ENCODE measurements around the gene IGF2.

IGF2 gene

GRCh38 chr11:2144544-2145248, 5.5 kb upstream of the IGF2 start:
- Histone ChIP-seq H3K9me3 (replicated peaks in 1 of 2; ENCODE audit: control insufficient read depth in 2 of 2, insufficient read depth in 1 of 2, low read depth in 1 of 2, low read length in 2 of 2) (no peaks in the 10 kb centered on the region), H2AFZ (ENCODE audit: low read length) (no peak overlapping the region), H4K8ac (ENCODE audit: low read depth, low read length) (no peak overlapping the region), H2AK5ac (ENCODE audit: low read depth, low read length) (peak overlapping the region; percentile 76), H3K23ac (ENCODE audit: low read depth, low read length, poor library complexity) (no peak overlapping the region), H4K91ac (ENCODE audit: low read depth, low read length, poor library complexity) (no peak overlapping the region), H3K14ac (ENCODE audit: low read length) (peak overlapping the region; percentile 85), H2BK5ac (ENCODE audit: low read length) (peak overlapping the region; percentile 31), H3K27me3 (ENCODE audit: control insufficient read depth in 3 of 3, insufficient read depth in 3 of 3, low read depth in 1 of 3, low read length in 3 of 3) (peaks cover 56 to 98% (median 88%) of the 10 kb centered on the region in 3 experiments), H3K27ac (replicated peaks; ENCODE audit: low read length) (no peak overlapping the region), H3K79me1 (ENCODE audit: low read depth, low read length) (peaks cover 2% of the 10 kb centered on the region), H2BK120ac (ENCODE audit: low read depth, low read length) (peak overlapping the region; percentile 36), H2BK15ac (ENCODE audit: low read length) (no peak overlapping the region), H2BK12ac (ENCODE audit: low read length) (no peak overlapping the region), H3K4me2 (ENCODE audit: insufficient read depth, low read length, poor library complexity, severe bottlenecking) (no peak overlapping the region), H3K4me1 (ENCODE audit: control insufficient read depth in 2 of 2, insufficient read depth in 1 of 2, low read depth in 1 of 2, low read length in 2 of 2) (peaks cover 8 to 18% of the 10 kb centered on the region in 2 donors), H3K4ac (ENCODE audit: low read length) (no peak overlapping the region), H3K9ac (ENCODE audit: low read depth, low read length, poor library complexity) (no peak overlapping the region), H3K36me3 (replicated peaks in 1 of 2; ENCODE audit: control insufficient read depth in 2 of 2, insufficient read depth in 2 of 2, low read length in 2 of 2) (no peaks in the 10 kb centered on the region), H3K18ac (ENCODE audit: low read length) (peak overlapping the region; percentile 21), H3K4me3 (ENCODE audit: low read length in 2 of 2) (no peak overlapping the region)
- no peak for DNase-seq (ENCODE audit: low spot score)
- no CpG with 5 or more reads among the region's 18 CpGs for WGBS, 2 donors (ENCODE audit: extremely low coverage in 2 of 2, insufficient read length in 2 of 2, insufficient replicate concordance in 1 of 2)

- Histone ChIP-seq H3K23ac (ENCODE audit: low read depth, low read length, poor library complexity) (no peak overlapping the region), H2BK5ac (ENCODE audit: low read length) (no peak overlapping the region), H3K79me1 (ENCODE audit: low read depth, low read length) (peaks cover 2% of the 10 kb centered on the region), H3K4me2 (ENCODE audit: insufficient read depth, low read length, poor library complexity, severe bottlenecking) (no peak overlapping the region), H3K27ac (replicated peaks; ENCODE audit: low read length) (no peak overlapping the region), H2BK15ac (ENCODE audit: low read length) (no peak overlapping the region), H3K27me3 (ENCODE audit: control insufficient read depth in 3 of 3, insufficient read depth in 3 of 3, low read depth in 1 of 3, low read length in 3 of 3) (peaks cover 58 to 94% (median 92%) of the 10 kb centered on the region in 3 experiments), H2AK5ac (ENCODE audit: low read depth, low read length) (peak overlapping the region; percentile 46), H3K9me3 (replicated peaks in 1 of 2; ENCODE audit: control insufficient read depth in 2 of 2, insufficient read depth in 1 of 2, low read depth in 1 of 2, low read length in 2 of 2) (no peaks in the 10 kb centered on the region), H3K18ac (ENCODE audit: low read length) (peak overlapping the region; percentile 71), H2BK120ac (ENCODE audit: low read depth, low read length) (no peak overlapping the region), H2AFZ (ENCODE audit: low read length) (no peak overlapping the region), H4K91ac (ENCODE audit: low read depth, low read length, poor library complexity) (no peak overlapping the region), H3K14ac (ENCODE audit: low read length) (peak overlapping the region; percentile 21), H3K4me1 (ENCODE audit: control insufficient read depth in 2 of 2, insufficient read depth in 1 of 2, low read depth in 1 of 2, low read length in 2 of 2) (peaks cover 8 to 12% of the 10 kb centered on the region in 2 donors), H3K36me3 (replicated peaks in 1 of 2; ENCODE audit: control insufficient read depth in 2 of 2, insufficient read depth in 2 of 2, low read length in 2 of 2) (no peaks in the 10 kb centered on the region), H3K9ac (ENCODE audit: low read depth, low read length, poor library complexity) (no peak overlapping the region), H2BK12ac (ENCODE audit: low read length) (no peak overlapping the region), H3K4me3 (ENCODE audit: low read length in 2 of 2) (no peak overlapping the region), H4K8ac (ENCODE audit: low read depth, low read length) (no peak overlapping the region), H3K4ac (ENCODE audit: low read length) (no peak overlapping the region)
- WGBS, 2 donors (ENCODE audit: extremely low coverage in 2 of 2, insufficient read length in 2 of 2, insufficient replicate concordance in 1 of 2) = no CpG with 5 or more reads among the region's 72 CpGs
- DNase-seq (ENCODE audit: low spot score) = no peak
These were observed 4.8 kb upstream of the IGF2 start for GRCh38 chr11:2143799-2144543.

DNA sequence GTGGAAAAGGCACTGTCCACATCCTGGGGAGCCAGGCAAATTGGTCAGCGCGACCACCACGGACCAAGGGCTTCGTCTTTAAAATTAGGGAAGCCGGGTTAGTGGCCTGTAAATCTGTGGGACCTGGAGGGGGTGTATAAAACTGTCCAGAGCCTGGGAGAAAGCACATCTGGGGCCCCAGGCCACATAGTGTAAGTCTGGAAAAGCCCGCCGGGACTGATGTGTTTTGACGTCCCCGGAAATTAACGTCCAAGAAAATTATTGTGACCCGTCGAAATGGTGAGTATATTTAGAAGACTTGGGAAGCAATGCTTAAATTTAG, 4.2 kb upstream of the IGF2 start:
- H2BK120ac ChIP-seq (ENCODE audit: low read depth, low read length) = no peak overlapping the region
- no CpG with 5 or more reads among the region's 12 CpGs for WGBS, 2 donors (ENCODE audit: extremely low coverage in 2 of 2, insufficient read length in 2 of 2, insufficient replicate concordance in 1 of 2)
- no peak overlapping the region for H2BK5ac ChIP-seq (ENCODE audit: low read length)
- peaks cover 2% of the 10 kb centered on the region for H3K79me1 ChIP-seq (ENCODE audit: low read depth, low read length)
- no peak overlapping the region for H4K8ac ChIP-seq (ENCODE audit: low read depth, low read length)
- H2AK5ac ChIP-seq (ENCODE audit: low read depth, low read length) = no peak overlapping the region
- no peak overlapping the region for H3K4me2 ChIP-seq (ENCODE audit: insufficient read depth, low read length, poor library complexity, severe bottlenecking)
- no peak overlapping the region for H3K27ac ChIP-seq (replicated peaks; ENCODE audit: low read length)
- no peak overlapping the region for H3K14ac ChIP-seq (ENCODE audit: low read length)
- H3K23ac ChIP-seq (ENCODE audit: low read depth, low read length, poor library complexity) = no peak overlapping the region
- no peak overlapping the region for H3K4ac ChIP-seq (ENCODE audit: low read length)
- peaks cover 60 to 98% (median 90%) of the 10 kb centered on the region in 3 experiments for H3K27me3 ChIP-seq (ENCODE audit: control insufficient read depth in 3 of 3, insufficient read depth in 3 of 3, low read depth in 1 of 3, low read length in 3 of 3)
- H2BK15ac ChIP-seq (ENCODE audit: low read length) = no peak overlapping the region
- H3K4me3 ChIP-seq (ENCODE audit: low read length in 2 of 2) = no peak overlapping the region
- no peak overlapping the region for H4K91ac ChIP-seq (ENCODE audit: low read depth, low read length, poor library complexity)
- peaks cover 7 to 9% of the 10 kb centered on the region in 2 donors for H3K4me1 ChIP-seq (ENCODE audit: control insufficient read depth in 2 of 2, insufficient read depth in 1 of 2, low read depth in 1 of 2, low read length in 2 of 2)
- no peak overlapping the region for H3K9ac ChIP-seq (ENCODE audit: low read depth, low read length, poor library complexity)
- no peak overlapping the region for H2BK12ac ChIP-seq (ENCODE audit: low read length)
- H3K36me3 ChIP-seq (replicated peaks in 1 of 2; ENCODE audit: control insufficient read depth in 2 of 2, insufficient read depth in 2 of 2, low read length in 2 of 2) = no peaks in the 10 kb centered on the region
- H2AFZ ChIP-seq (ENCODE audit: low read length) = no peak overlapping the region
- no peak for DNase-seq (ENCODE audit: low spot score)
- H3K9me3 ChIP-seq (replicated peaks in 1 of 2; ENCODE audit: control insufficient read depth in 2 of 2, insufficient read depth in 1 of 2, low read depth in 1 of 2, low read length in 2 of 2) = no peaks in the 10 kb centered on the region
- H3K18ac ChIP-seq (ENCODE audit: low read length) = no peak overlapping the region

DNA sequence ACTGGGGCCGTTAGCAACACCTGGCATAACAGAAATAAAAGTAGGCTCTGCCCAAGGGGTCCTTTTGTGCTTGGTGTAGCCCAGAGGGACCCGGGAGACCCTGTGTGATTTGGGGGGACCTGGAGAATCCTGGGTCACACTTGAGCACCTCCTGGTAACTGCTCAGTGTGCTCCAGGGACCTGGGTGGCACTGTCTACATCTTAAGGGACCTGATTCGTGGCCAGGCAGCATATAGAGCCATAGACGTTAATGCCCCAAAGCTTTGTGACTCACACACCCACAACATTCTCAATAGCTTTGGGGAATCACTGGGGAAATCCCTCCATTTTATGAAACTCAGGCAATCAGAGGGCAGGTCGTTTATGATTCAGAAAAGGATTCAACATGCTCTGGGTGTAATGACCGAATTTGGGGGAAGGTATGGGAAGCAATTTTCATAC, 3.6 kb upstream of the IGF2 start:
- Histone ChIP-seq H3K36me3 (replicated peaks in 1 of 2; ENCODE audit: control insufficient read depth in 2 of 2, insufficient read depth in 2 of 2, low read length in 2 of 2) (no peaks in the 10 kb centered on the region), H3K27me3 (ENCODE audit: control insufficient read depth in 3 of 3, insufficient read depth in 3 of 3, low read depth in 1 of 3, low read length in 3 of 3) (peaks cover 60 to 98% (median 88%) of the 10 kb centered on the region in 3 experiments), H3K9ac (ENCODE audit: low read depth, low read length, poor library complexity) (no peak overlapping the region), H4K8ac (ENCODE audit: low read depth, low read length) (no peak overlapping the region), H3K4me1 (ENCODE audit: control insufficient read depth in 2 of 2, insufficient read depth in 1 of 2, low read depth in 1 of 2, low read length in 2 of 2) (peaks cover 2 to 3% of the 10 kb centered on the region in 2 donors), H4K91ac (ENCODE audit: low read depth, low read length, poor library complexity) (no peak overlapping the region), H3K23ac (ENCODE audit: low read depth, low read length, poor library complexity) (no peak overlapping the region), H2AK5ac (ENCODE audit: low read depth, low read length) (no peak overlapping the region), H3K4ac (ENCODE audit: low read length) (no peak overlapping the region), H2BK5ac (ENCODE audit: low read length) (no peak overlapping the region), H2AFZ (ENCODE audit: low read length) (no peak overlapping the region), H2BK120ac (ENCODE audit: low read depth, low read length) (no peak overlapping the region), H2BK15ac (ENCODE audit: low read length) (no peak overlapping the region), H2BK12ac (ENCODE audit: low read length) (no peak overlapping the region), H3K4me2 (ENCODE audit: insufficient read depth, low read length, poor library complexity, severe bottlenecking) (no peak overlapping the region), H3K4me3 (ENCODE audit: low read length in 2 of 2) (no peak overlapping the region), H3K27ac (replicated peaks; ENCODE audit: low read length) (no peak overlapping the region), H3K14ac (ENCODE audit: low read length) (no peak overlapping the region), H3K79me1 (ENCODE audit: low read depth, low read length) (peaks cover 2% of the 10 kb centered on the region), H3K9me3 (replicated peaks in 1 of 2; ENCODE audit: control insufficient read depth in 2 of 2, insufficient read depth in 1 of 2, low read depth in 1 of 2, low read length in 2 of 2) (no peaks in the 10 kb centered on the region), H3K18ac (ENCODE audit: low read length) (no peak overlapping the region)
- WGBS, 2 donors (ENCODE audit: extremely low coverage in 2 of 2, insufficient read length in 2 of 2, insufficient replicate concordance in 1 of 2) = no CpG with 5 or more reads among the region's 6 CpGs
- no peak for DNase-seq (ENCODE audit: low spot score)

Measured in neuronal stem cell (in vitro differentiated cells).